HG03342 (cell line): Measurements from ENCODE around the gene NOTCH3.

Experiments
- ATAC-seq: cut with Tn5 transposase; IDR thresholded peaks from one replicate; pipeline ENCODE4 v1.9.1; 2021; ENCODE audit warnings: mild to moderate bottlenecking, moderate library complexity; ENCODE audit not compliant: unreplicated experiment

NOTCH3 gene

GRCh38 chr19:15200553-15201364, at the start of gene NOTCH3:
Gene NOTCH3, minus strand, starts transcription at chr19:15200995. Its CDS starts 90 bp downstream, at chr19:15200905.
- no peak for ATAC-seq

GRCh38 chr19:15250640-15250993, 49.8 kb upstream of the NOTCH3 start:
- ATAC-seq = no peak

- ATAC-seq = no peak
Measured at GRCh38 chr19:15249972-15250639, 49.3 kb upstream of the NOTCH3 start.

- ATAC-seq = no peak
Measured at GRCh38 chr19:15249528-15249874, 48.7 kb upstream of the NOTCH3 start.

- ATAC-seq = no peak
Measured at GRCh38 chr19:15248648-15249527, 48.1 kb upstream of the NOTCH3 start.

GRCh38 chr19:15248106-15248505, 47.3 kb upstream of the NOTCH3 start:
- no peak for ATAC-seq

- no peak for ATAC-seq
Measured at GRCh38 chr19:15247107-15248014, 46.6 kb upstream of the NOTCH3 start.

GRCh38 chr19:15246198-15246481, 45.3 kb upstream of the NOTCH3 start:
- ATAC-seq = no peak

- ATAC-seq = no peak
Measured at GRCh38 chr19:15245370-15246197, 44.8 kb upstream of the NOTCH3 start.

GRCh38 chr19:15244808-15245207, 44.0 kb upstream of the NOTCH3 start:
- ATAC-seq = no peak

- ATAC-seq = no peak
Measured at GRCh38 chr19:15244106-15244803, 43.5 kb upstream of the NOTCH3 start.

- ATAC-seq = no peak
Measured at GRCh38 chr19:15243236-15243957, 42.6 kb upstream of the NOTCH3 start.

- ATAC-seq = no peak
Measured at GRCh38 chr19:15241259-15241910, 40.6 kb upstream of the NOTCH3 start.

- ATAC-seq = no peak
Measured at GRCh38 chr19:15240515-15240914, 39.7 kb upstream of the NOTCH3 start.

- no peak for ATAC-seq
Measured at GRCh38 chr19:15239337-15239949, 38.6 kb upstream of the NOTCH3 start.

GRCh38 chr19:15238639-15239155, 37.9 kb upstream of the NOTCH3 start:
- ATAC-seq = no peak
